ENCODE measurements around the gene ROBO2. TPM values are rescaled to one million over a fixed set of nuclear protein-coding genes. Genes with fewer than 3 reads are reported as not detected.

The ROBO2 gene
- total and polyA plus RNA-seq, 10 of the 15 experiments (the other 5 are each of a cell fraction or from before 2014, with no cell fraction given) = 0.22 to 2.5 (median 0.81) TPM

DNA sequence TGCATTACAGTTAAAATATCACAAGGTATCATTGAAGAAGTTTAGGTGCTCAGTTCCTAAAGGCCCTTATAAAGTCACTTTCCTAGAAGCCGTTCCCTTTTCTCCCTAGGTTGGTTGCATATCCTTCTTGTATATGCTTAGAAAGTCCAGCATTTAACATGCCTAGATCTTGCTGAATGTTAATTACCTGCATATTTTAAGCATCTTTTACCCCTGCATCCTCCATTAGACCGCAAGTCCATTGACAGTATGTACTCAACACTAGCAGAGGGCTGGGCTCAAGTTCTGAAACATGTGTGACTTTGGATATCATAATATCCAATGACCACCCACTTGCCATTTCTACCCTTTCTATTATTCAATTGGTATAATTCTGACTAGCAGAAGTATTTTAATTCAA lies 336.6 kb downstream of the ROBO2 start (continued):
- no peak for TF ChIP-seq EZH2 (IDR thresholded peaks at IDR 0.05; ENCODE audit: borderline replicate concordance, control insufficient read depth, low read depth, low read length)

- Histone ChIP-seq H3K9me3 (replicated peaks; ENCODE audit: control insufficient read depth, insufficient read depth, low read length) (no peaks in the 10 kb centered on the region), H2AFZ (ENCODE audit: control insufficient read depth, low read depth, low read length) (no peak overlapping the region), H3K27me3 (replicated peaks in 1 of 2; ENCODE audit: control insufficient read depth in 2 of 2, insufficient read depth in 2 of 2, low read length in 1 of 2) (no peaks in the 10 kb centered on the region), H3K27ac (ENCODE audit: control insufficient read depth, insufficient read depth) (no peak overlapping the region), H3K4me2 (ENCODE audit: control insufficient read depth, insufficient read depth) (no peak overlapping the region), H3K4me3 (no peak overlapping the region), H3K4me1 (ENCODE audit: control insufficient read depth, insufficient read depth, low read length) (no peaks in the 10 kb centered on the region), H4K20me1 (ENCODE audit: control insufficient read depth, insufficient read depth) (no peaks in the 10 kb centered on the region), H3K9ac (ENCODE audit: control insufficient read depth, insufficient read depth, low read length) (no peak overlapping the region), H3K36me3 (ENCODE audit: control insufficient read depth in 2 of 2, insufficient read depth in 2 of 2, low read length in 1 of 2) (no peaks in the 10 kb centered on the region), H3K79me2 (ENCODE audit: control insufficient read depth, insufficient read depth, low read length) (no peaks in the 10 kb centered on the region)
- intact Hi-C loops (cut with micrococcal nuclease; ENCODE audit: unreplicated experiment) = no loop called here
- 0% methylated on average over 1 of the region's 1 CpG for WGBS (ENCODE audit: insufficient coverage, insufficient replicate concordance, low lambda C conversion rate, missing lambda C conversion rate)
- ChIA-PET CTCF (no interaction called here), SMC1A (ENCODE audit: uncharacterized antibody, unreplicated experiment) (no interaction called here), RAD21 (ENCODE audit: unreplicated experiment) (no interaction called here), POLR2A (no interaction called here)
- FAIRE-seq (no peak), ATAC-seq (no peak), DNase-seq (ENCODE audit: low read depth, low spot score) (no peak)
- TF ChIP-seq REST (IDR thresholded peaks at IDR 0.05; ENCODE audit: low read depth, low read length) (no peak), PAX8 (IDR thresholded peaks at IDR 0.05) (no peak), ASH2L (IDR thresholded peaks at IDR 0.05; ENCODE audit: borderline replicate concordance, low read depth) (no peak)
- BruUV-seq (replicated peaks) = no TSS peak
- in situ Hi-C loops (cut with MboI) = no loop called here
Observed at GRCh38 chr3:77377717-77378116, 337.8 kb downstream of the ROBO2 start.

Data from GM12878 (cell line).